ENCODE results near the gene SGMS2. TPM values are rescaled to one million over a fixed set of nuclear protein-coding genes. Genes with fewer than 3 reads are reported as not detected.

The SGMS2 gene
- total and polyA plus RNA-seq, 2 of the 13 experiments (the other 11 are each of a cell fraction or from before 2014, with no cell fraction given), result 1.2 to 1.7 TPM

GRCh38 chr4:107906458-107907100 lies 81.8 kb downstream of the SGMS2 start:
- Histone ChIP-seq H3K9me3 (ENCODE audit: low read length) (no peaks in the 10 kb centered on the region), H3K36me3 (replicated peaks in 1 of 2; ENCODE audit: control insufficient read depth in 1 of 2, insufficient read depth in 2 of 2, low read length in 2 of 2) (no peaks in the 10 kb centered on the region), H3K27me3 (ENCODE audit: control insufficient read depth in 1 of 2, insufficient read depth in 2 of 2, low read length in 2 of 2) (no peaks in the 10 kb centered on the region), H3K9ac (ENCODE audit: insufficient read depth, low read depth, low read length) (no peak overlapping the region), H4K20me1 (ENCODE audit: insufficient read depth, low read length) (no peaks in the 10 kb centered on the region), H3K4me2 (ENCODE audit: low read depth, low read length) (no peak overlapping the region), H3K4me1 (ENCODE audit: insufficient read depth, low read length) (no peaks in the 10 kb centered on the region), H3K4me3 (replicated peaks in 1 of 3; ENCODE audit: insufficient read depth in 1 of 3, low read depth in 2 of 3, low read length in 3 of 3) (no peak overlapping the region), H2AFZ (ENCODE audit: low read length) (no peak overlapping the region), H3K27ac (ENCODE audit: extremely low read length, insufficient read depth, low read length) (no peak overlapping the region), H3K79me2 (ENCODE audit: insufficient read depth, low read length) (no peaks in the 10 kb centered on the region)
- ChIA-PET POLR2A (no interaction called here), CTCF (ENCODE audit: low intra/inter-chr PET ratio, low total read pairs) (no interaction called here)
- 87% methylated on average over 4 of the region's 4 CpGs for WGBS (ENCODE audit: low lambda C conversion rate)
- DNase-seq (ENCODE audit: low spot score) (no peak), FAIRE-seq (no peak), ATAC-seq (no peak)
- BruUV-seq (replicated peaks), result no TSS peak
- TF ChIP-seq ZNF564 (CRISPR knock-in tag; IDR thresholded peaks at IDR 0.05) (no peak), ZHX1 (CRISPR knock-in tag; IDR thresholded peaks at IDR 0.05; ENCODE audit: low read depth) (no peak), NPAS2 (CRISPR knock-in tag; IDR thresholded peaks at IDR 0.05; ENCODE audit: borderline replicate concordance) (no peak), ZNF609 (CRISPR knock-in tag; IDR thresholded peaks at IDR 0.05; ENCODE audit: borderline replicate concordance) (no peak), JDP2 (CRISPR knock-in tag; IDR thresholded peaks at IDR 0.05; ENCODE audit: borderline replicate concordance) (no peak)
- intact Hi-C loops (cut with micrococcal nuclease; ENCODE audit: unreplicated experiment) (no loop called here), in situ Hi-C loops (cut with HindIII; ENCODE audit: extremely low pct_ligation_motif_present, low pct_unique_long_range_greater_than_20kb) (no loop called here)
